Gastroesophageal sphincter (tissue), 4 donors: ENCODE measurements around the gene AKR1A1. TPM values are rescaled to one million over a fixed set of nuclear protein-coding genes. Genes with fewer than 3 reads are reported as not detected.
"Not testable (repeated sequence)": the region's sequence is repeated elsewhere in the genome, so short reads cannot be mapped to it uniquely, and the experiment has no call there.

Experiments
- ATAC-seq: fragments of 150-250 bp; one replicate; pipeline ENCODE4 v1.9.1; 2016; ENCODE audit warnings: mild to moderate bottlenecking, moderate library complexity
- H3K27ac ChIP-seq, 4 donors: fragments of 200-600 bp; sonication (generic) in 3 of 4; 1 replicate in 3 of 4; 2 replicates in 1 of 4; pipeline ENCODE4 v1.5.1; 2016 to 2019
- H3K27me3 ChIP-seq: fragments of 200-600 bp; sonication (generic); one replicate; pipeline ENCODE4 v1.5.1; 2019
- H3K36me3 ChIP-seq, 2 donors: fragments of 200-600 bp; sonication (generic); one replicate each; pipeline ENCODE4 v1.5.1; 2019; ENCODE audit warnings: control low read depth in 1 of 2
- H3K4me1 ChIP-seq, 3 donors: fragments of 200-600 bp; sonication (generic); 1 replicate in 2 of 3; 2 replicates in 1 of 3; pipeline ENCODE4 v1.5.1; 2016 to 2019; ENCODE audit warnings: control low read depth in 2 of 3
- H3K4me3 ChIP-seq, 2 donors: fragments of 200-600 bp; sonication (generic); one replicate each; pipeline ENCODE4 v1.5.1; 2019; ENCODE audit warnings: mild to moderate bottlenecking in 1 of 2, moderate library complexity in 1 of 2
- H3K9me3 ChIP-seq, 3 donors: fragments of 200-600 bp; sonication (generic); one replicate each; pipeline ENCODE4 v1.5.1; 2017 to 2019; ENCODE audit warnings: control low read depth in 2 of 3
- CTCF ChIP-seq, 4 experiments: fragments of 200-600 bp in 2 of 4; fragments of 450-650 bp in 2 of 4; sonication (generic) in 1 of 4; IDR thresholded peaks; one replicate each; pipeline ENCODE4 v1.5.1; 2017 to 2019; ENCODE audit warnings: antibody characterized with exemption in 4 of 4, mild to moderate bottlenecking in 2 of 4, moderate library complexity in 2 of 4
- EP300 ChIP-seq: sonication (generic); formaldehyde crosslinking; IDR thresholded peaks from one replicate; pipeline ENCODE4 v1.6.1; 2017; ENCODE audit warnings: antibody characterized with exemption, mild to moderate bottlenecking
- POLR2A ChIP-seq, 2 donors: fragments of 450-650 bp; IDR thresholded peaks; one replicate each; pipeline ENCODE4 v1.6.1; 2017; ENCODE audit warnings: antibody characterized with exemption in 2 of 2, mild to moderate bottlenecking in 2 of 2, moderate library complexity in 1 of 2
- POLR2AphosphoS5 ChIP-seq: sonication (generic); formaldehyde crosslinking; IDR thresholded peaks from one replicate; pipeline ENCODE4 v1.6.1; 2017; ENCODE audit warnings: antibody characterized with exemption
- WGBS, 2 donors: methylation state at CpG; one replicate each; pipeline ENCODE4 v1.1.5; 2018; ENCODE audit warnings: low coverage in 1 of 2; 5-methylcytosine and 5-hydroxymethylcytosine counted together
- total RNA-seq, 4 donors: library from RNA; depleted of rRNA; stranded (reverse); fragments of >200 nt; gene quantifications; one replicate each; pipeline ENCODE4 v1.1.0, GENCODE V29; 2016

AKR1A1 gene
- total RNA-seq, 4 donors from 2014 or later = 43.0 to 56.9 (median 46.5) TPM

- 0% methylated on average over 3 to 39 of the region's 72 CpGs for WGBS, 2 donors
Measured at GRCh38 chr1:45521413-45522323, 29.0 kb upstream of the AKR1A1 start, which contains the start of gene PRDX1. Gene PRDX1, minus strand, starts transcription at chr1:45521884. Its CDS starts 2,841 bp downstream, at chr1:45519043.

GRCh38 chr1:45522324-45523104, 28.1 kb upstream of the AKR1A1 start:
- H3K9me3 ChIP-seq = no peaks in the 10 kb centered on the region
- H3K27me3 ChIP-seq = no peaks in the 10 kb centered on the region
- H3K4me3 ChIP-seq = peak overlapping the region; percentile 59 to 98
- 63 to 76% methylated on average over 12 to 19 of the region's 21 CpGs for WGBS, 2 donors
- peak overlapping the region; percentile 75 to 98 (median 96) for H3K27ac ChIP-seq
- H3K36me3 ChIP-seq = peaks cover 0 to 11% of the 10 kb centered on the region in 2 donors
- peaks cover 3 to 36% (median 6%) of the 10 kb centered on the region in 3 donors for H3K4me1 ChIP-seq
- TF ChIP-seq POLR2AphosphoS5 (no peak), CTCF (IDR thresholded peaks at IDR 0.05) (no peak), EP300 (no peak), POLR2A (IDR thresholded peaks at IDR 0.05) (no peak)
- ATAC-seq = no peak

More at GRCh38 chr1:45521413-45522323, 29.0 kb upstream of the AKR1A1 start, which contains the start of gene PRDX1:
- Histone ChIP-seq H3K27ac (peak within 1 kb of the TSS; percentile 75 to 98 (median 96)), H3K4me3 (peak within 1 kb of the TSS; percentile 59 to 98), H3K27me3 (no peaks in the 10 kb centered on the region), H3K4me1 (peaks cover 3 to 44% (median 6%) of the 10 kb centered on the region in 3 donors), H3K36me3 (peaks cover 0 to 19% of the 10 kb centered on the region in 2 donors), H3K9me3 (no peaks in the 10 kb centered on the region)
- TF ChIP-seq CTCF (IDR thresholded peaks at IDR 0.05) (peak in 2 of 4 experiments; percentile 34 to 45), POLR2A (IDR thresholded peaks at IDR 0.05) (peak; percentile 99 to 100), POLR2AphosphoS5 (peak; percentile 100), EP300 (no peak)
- ATAC-seq = peak; percentile 96

GRCh38 chr1:45523516-45523915, 27.1 kb upstream of the AKR1A1 start:
- H3K36me3 ChIP-seq, H3K9me3 ChIP-seq, ATAC-seq, H3K27me3 ChIP-seq, H3K4me3 ChIP-seq: not testable (repeated sequence)
- WGBS, 2 donors = 20 to 58% methylated on average over 1 to 2 of the region's 2 CpGs
- Histone ChIP-seq H3K4me1 (peaks cover 3 to 30% (median 6%) of the 10 kb centered on the region in 3 donors), H3K27ac (peak overlapping the region in 3 of 4 donors; percentile 95 to 98 (median 97))

- WGBS, 2 donors = 63 to 82% methylated on average over 4 to 10 of the region's 10 CpGs
- H3K27ac ChIP-seq, ATAC-seq: not testable (repeated sequence)
Measured at GRCh38 chr1:45523975-45524374, 26.7 kb upstream of the AKR1A1 start.

GRCh38 chr1:45526135-45526644, 24.4 kb upstream of the AKR1A1 start:
- Histone ChIP-seq H3K9me3 (no peaks in the 10 kb centered on the region), H3K4me1 (peaks cover 0 to 10% (median 0%) of the 10 kb centered on the region in 3 donors), H3K36me3 (no peaks in the 10 kb centered on the region), H3K27me3 (no peaks in the 10 kb centered on the region), H3K4me3 (no peak overlapping the region), H3K27ac (no peak overlapping the region)
- no CpG with 5 or more reads among the region's 1 CpG for WGBS, 2 donors
- TF ChIP-seq CTCF (IDR thresholded peaks at IDR 0.05) (no peak), EP300 (no peak), POLR2A (IDR thresholded peaks at IDR 0.05) (no peak), POLR2AphosphoS5 (no peak)
- no peak for ATAC-seq

More at GRCh38 chr1:45523975-45524374, 26.7 kb upstream of the AKR1A1 start:
- not testable (repeated sequence) for H3K4me3 ChIP-seq, H3K36me3 ChIP-seq, H3K27me3 ChIP-seq, H3K9me3 ChIP-seq
- peaks cover 3 to 26% (median 6%) of the 10 kb centered on the region in 3 donors for H3K4me1 ChIP-seq
